Suppressor macrophage (primary cell): Measurements from ENCODE around the gene TNNT1.
A peak's percentile ranks its signal among the peaks of the same experiment; 100 is the strongest.

Experiments
- DNase-seq, 4 experiments: peaks; one replicate each; pipeline ENCODE4 v3.0.0-alpha.2; 2020 to 2022

Gene TNNT1

DNA sequence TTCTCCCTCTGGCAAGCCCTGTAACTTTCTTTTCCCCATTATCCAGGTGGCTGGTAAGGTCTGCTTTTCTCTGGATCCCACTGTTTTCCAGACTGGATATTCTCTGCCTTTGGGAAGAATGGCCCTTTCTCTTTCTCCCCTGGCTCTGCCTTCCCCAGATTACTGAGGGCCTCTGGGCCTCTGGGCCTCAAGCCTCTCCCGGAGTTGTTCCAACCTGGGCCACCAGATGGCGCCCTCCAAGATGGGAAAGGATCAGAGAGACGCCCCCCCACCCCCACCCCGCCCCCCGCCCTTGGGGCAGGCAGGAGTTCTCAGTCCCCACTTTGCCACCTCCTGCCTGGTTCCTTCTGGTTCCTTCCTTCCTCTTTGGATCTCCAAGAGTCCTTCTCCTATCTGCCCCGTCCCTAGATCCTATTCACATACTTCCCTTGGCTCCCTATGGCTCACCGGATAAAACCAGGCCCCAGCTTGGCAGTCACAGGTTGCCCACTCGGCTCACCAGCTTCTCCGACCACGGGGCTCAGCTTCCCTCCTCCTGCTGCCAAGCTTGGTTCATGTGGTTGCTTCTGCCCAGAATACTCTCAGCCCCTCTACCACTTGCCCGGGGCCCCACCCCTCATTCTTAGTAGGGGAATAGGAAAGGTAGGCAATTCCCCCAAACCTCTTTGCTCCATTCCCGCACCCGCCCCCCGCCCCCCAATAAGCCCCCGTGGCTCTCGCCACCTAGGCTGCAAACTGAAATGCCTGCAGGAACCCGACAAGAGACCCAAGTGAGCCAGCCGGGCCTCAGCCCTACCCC is 60.3 kb downstream of the TNNT1 start:
- DNase-seq: peak; percentile 66 to 86 (median 80)

DNA sequence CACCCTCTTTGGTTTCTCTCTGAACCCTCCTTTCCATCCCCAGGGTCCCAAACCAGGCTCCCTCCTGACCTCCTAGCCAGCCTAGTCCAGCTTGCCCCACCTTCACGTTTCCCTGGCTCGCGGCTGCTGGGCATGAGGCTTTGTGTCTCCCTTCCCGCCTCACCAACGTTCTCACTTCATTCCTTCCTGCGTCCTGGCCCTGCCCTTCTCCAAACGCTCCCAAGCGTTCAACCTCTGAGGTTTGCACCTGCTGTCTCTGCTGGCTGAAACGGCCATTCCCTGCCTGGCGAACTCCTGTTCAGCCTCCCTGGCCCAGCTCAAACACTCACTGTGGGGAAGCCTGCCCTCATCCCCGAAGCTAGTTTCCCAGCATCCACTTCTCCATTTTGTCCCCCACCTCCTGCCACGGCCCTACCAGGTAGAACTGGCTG is 61.0 kb downstream of the TNNT1 start:
- no peak for DNase-seq

DNA sequence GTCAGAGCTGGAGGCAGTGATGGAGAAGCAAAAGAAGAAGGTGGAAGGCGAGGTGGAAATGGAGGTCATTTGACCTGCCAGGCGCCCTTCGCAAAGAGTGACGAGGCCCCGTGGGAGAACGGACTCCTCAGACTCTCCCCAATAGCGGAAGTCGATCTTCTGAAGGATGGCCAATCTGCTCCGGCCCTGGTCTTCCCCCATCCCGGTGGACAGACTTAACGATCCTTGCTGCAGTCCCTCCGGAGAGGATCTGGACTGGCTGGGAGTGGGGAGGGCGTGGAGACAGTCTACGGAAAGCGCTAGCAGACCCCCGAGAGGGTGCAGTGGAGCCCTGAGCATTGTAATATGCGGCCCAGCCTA is 61.5 kb downstream of the TNNT1 start:
- peak; percentile 46 to 70 (median 65) for DNase-seq

DNA sequence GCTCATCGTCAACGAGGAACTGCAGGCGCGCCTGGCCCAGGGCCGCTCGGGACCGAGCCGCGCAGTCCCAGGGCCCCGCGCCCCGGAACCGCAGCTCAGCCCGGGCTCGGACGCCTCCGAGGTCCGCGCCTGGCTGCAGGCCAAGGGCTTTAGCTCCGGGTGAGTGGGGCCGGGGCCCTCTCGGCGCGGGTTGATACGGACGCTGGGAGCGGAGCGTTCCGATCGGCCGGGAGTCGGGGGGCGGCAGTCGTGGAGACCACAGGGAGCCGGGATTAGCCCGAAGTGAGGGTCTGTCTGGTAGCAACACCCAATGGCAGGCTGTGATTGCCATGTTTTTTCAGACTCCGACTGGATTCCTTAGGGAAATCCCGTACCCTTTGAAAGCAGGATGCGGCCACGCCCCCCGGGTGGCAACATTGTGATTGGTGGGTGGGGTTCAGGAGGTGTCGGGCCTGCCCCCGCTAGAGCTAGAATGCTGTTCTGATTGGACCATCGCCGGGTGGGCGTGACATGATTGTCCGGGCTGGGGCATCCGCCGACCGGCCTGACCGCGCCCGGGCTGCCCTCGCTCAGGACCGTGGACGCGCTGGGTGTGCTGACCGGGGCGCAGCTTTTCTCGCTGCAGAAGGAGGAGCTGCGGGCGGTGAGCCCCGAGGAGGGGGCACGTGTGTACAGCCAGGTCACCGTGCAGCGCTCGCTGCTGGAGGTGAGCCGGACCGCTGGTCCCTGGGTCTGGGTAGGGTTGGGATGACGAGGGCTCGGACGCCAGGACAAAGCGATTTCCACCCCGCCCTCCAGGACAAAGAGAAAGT is 62.1 kb downstream of the TNNT1 start:
- DNase-seq: peak; percentile 54 to 83 (median 68)

DNA sequence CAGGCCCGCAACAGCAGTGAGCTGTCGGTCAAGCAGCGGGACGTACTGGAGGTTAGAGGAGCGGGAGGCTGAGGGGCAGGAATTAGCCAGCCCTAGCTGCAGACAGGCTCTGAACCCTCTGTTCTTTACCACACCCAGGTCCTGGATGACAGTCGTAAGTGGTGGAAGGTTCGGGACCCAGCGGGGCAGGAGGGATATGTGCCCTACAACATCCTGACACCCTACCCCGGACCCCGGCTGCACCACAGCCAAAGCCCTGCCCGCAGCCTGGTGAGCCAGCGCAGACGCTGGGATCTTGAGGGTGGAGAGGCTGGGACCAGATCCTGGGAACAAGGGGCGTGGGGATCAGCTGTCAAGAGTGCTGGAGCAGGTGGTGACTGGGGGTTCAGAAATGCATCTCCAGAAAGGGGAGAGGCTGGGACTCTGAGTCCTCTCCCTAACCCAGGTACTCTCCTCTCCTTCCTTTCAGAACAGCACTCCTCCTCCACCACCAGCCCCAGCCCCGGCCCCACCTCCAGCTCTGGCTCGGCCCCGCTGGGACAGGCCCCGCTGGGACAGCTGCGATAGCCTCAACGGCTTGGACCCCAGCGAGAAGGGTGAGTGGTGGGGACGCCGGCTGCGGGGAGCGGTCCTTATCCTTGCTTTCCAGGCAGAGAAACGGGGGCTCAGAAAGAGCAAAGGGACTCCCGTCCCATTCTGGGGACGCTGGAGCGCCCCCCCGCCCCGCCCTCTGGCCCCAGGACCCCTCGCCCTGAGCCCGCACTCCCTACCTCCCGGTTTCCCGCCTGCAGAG is 62.9 kb downstream of the TNNT1 start:
- DNase-seq: no peak

DNA sequence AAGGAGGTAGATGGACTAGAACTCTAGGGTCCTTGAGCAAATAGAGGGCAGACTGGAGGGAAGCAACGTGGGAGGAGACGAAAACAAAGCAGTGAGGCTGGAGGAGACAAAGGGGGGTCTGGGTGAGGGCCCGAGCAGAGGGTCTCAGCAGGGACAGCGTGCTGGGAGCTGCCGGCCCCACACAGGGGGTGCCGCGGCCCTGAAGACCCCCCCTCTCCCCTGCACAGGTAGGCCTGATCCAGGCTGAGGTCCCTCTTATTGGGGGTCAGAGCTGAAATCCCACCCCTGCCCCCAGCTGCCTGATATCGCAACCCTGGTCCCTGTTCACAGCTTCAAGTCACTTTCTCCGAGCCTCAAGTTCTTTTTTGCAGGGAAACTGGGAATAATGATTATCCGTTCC is 64.6 kb downstream of the TNNT1 start:
- DNase-seq: no peak

DNA sequence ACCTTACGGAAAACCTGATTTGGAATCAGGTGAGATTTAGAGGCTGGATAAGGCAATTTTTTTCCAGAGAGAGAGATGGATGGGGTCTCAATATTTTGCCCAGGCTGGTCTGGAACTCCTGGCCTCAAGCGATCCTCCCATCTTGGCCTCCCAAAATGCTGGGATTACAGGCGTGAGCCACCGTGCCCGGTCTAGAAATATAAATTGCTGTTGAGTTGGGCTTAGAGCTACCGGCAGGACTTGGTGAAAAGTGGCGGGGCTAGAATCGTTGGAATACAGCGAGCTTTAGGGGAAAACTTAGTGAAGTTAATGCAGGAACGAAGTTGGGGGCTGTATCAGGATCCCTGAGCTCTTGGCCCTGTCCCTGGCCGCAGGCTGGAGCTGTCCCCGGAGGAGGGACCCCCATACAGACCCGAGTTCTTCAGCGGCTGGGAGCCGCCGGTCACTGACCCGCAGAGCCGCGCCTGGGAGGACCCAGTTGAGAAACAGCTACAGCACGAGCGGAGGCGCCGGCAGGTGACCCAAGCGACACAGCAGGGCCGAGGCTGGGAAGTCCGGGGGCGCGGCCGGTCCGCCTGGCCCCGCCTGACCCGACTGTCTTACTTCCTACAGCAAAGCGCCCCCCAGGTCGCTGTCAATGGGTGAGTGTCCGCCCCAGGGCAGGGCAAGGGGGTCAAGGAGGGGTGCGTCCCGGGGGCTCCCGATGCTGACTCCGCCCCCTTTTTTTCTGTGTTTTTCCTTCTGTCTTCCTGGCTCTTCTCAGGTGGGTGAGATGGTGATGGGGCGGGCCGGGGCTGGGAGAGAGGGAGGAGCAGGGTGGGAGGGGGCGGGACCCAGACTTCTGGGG is 65.8 kb downstream of the TNNT1 start:
- DNase-seq: peak in 2 of 4 experiments; percentile 22 to 50
